T-helper 1 cell (primary cell): ENCODE measurements around the gene TMUB2.

Experiments
- DNase-seq, 5 donors: peaks; one replicate each; pipeline ENCODE4 v3.0.0-alpha.2; 2012 to 2020

Gene TMUB2

DNA sequence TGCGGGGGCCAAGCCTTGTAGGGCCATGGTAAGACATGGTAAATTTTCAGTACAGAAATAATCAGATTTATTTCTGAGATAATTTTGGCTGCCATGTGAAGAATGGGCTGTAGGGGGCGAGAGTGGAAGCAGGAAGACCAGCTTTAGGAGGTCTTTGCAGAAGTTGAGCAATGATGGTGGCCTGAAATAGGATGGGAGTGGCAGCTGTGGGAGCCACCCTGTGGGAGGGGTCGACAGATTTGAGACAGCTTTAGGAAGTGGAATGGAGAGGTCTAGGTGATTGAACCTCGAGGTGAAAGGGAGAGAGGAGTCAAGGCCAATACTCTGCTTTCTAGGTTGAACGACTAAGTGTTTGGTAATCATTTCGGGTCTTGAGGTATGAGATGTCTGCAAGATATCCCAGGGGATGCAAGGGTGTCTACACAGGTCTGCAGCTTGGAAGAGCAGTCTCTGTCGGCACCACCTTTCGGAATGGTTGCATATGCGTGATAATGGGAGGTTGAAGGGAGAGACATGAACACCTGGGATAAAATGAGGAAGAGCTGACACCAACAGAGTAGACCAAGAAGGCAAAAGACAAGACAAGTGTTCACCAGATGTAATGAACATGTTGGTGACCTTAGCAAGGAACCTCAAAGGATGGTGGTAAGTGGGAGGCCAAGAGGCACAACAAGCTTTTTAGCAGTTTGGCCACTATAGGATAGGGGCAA lies 17.1 kb downstream of the TMUB2 start:
- peak in 3 of 5 donors; percentile 10 to 66 (median 38) for DNase-seq

DNA sequence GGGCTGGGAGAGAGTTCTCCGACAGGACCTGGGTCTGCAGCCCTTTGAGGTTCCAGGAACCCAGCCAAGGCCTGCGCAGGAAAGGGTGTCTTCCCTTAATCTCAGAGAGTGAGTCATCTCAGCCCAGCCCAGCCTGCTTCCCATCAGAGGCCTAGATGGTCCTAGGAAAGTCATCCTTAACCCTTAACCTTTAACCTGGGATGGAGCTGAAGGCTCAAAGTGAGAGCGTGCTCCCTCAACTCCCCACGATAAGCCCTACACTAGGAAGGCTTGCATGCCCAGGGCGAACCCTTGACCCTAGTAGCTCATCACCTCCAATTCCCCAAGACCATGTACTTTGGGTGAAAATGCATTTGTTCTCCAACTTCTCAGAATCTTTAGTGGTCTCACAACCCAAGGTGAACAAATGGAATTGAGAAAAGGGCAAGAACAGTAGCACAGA lies 17.7 kb downstream of the TMUB2 start:
- DNase-seq, result no peak

DNA sequence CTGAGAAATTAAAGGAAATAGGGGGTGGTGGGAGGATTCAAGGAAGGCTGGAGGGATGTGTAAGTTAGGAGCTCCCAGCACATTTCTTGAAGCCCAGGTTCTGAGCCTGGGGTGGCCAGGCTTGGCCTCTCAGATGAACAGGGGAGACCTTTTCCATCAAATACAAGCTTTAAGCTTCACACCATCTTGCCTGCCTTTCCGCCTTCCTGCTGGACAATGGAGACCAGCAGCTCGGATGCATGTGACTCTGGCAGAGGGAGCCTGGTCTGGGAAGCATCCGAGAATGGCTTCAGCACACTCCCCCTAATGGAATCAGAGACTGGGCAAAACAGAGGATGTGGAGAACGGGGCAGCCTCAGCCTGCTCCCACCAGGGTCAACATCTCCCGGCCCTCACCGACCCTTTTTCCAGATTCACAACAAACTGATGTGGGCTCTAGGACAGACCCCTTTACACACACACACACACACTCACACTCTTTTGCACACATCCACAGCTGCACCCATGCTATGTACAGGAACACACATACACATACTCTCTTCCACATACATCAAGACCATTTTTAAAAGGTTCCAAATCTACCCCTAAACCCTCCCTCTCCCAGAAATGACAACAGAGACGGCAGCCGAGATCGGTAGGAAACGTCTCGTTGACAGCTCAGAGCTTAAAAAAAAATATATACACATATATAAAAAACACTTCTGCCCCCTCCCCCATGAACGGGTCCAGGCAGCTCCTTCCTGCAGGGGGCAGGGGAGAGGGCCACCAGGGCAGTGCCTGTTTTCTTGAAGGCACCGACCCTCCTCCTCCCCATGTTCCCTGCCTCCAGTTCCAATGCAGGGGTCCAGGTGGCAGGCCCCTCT lies 19.4 kb downstream of the TMUB2 start:
- no peak for DNase-seq

DNA sequence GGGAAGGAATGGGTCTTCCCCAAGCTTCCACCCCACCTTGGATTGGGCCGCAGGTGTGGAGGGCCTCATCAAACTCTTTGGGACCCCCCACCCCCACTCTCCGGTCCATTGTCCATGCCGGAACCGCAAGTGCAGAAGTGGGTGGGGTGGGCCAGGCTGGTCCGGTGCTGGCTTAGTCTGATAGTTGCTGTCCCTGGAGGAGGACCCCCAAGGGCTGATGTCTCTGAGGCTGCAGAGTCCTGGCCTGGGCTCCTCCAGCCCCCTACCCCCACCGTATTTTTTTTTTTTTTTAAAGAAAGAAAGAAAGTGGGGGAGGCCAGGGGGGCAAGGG lies 20.0 kb downstream of the TMUB2 start:
- no peak for DNase-seq

DNA sequence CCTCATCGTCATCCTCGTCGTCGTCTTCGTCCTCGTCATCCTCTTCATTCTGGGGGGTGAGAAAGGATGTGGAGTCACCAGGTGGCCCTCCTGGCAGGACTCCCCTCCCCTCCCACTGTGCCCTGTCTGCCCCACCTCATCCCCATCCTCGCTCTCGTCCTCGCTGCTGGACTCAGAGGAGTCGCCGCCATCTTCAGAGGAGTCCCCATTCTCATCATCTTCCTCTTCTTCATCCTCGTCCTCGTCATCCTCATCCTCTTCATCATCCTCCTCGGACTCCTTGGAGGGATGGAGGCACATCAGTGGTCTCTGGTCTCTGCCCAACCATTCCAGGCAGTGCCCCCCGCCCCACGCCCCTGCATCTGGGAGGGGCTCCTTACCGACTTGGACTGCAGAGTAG lies 20.5 kb downstream of the TMUB2 start:
- no peak for DNase-seq

DNA sequence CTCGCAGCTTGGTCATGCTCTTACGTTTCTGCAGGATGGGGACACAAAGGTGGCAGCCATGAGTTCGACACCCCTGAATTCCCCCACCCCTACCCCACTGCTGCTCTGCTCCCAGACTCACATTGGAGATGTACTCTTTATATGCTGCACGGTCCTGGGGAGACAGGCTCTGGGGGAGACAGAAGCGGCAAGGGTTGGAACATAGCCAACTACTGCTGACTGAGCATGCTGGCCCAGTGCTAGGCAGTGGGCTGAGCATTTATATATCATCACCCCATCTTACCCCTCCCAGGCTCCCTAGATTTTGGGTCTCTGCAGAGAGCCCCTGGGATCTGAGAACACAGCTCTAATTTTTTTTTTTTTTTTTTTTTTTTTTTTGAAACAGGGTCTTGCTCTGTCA lies 21.0 kb downstream of the TMUB2 start:
- no peak for DNase-seq

DNA sequence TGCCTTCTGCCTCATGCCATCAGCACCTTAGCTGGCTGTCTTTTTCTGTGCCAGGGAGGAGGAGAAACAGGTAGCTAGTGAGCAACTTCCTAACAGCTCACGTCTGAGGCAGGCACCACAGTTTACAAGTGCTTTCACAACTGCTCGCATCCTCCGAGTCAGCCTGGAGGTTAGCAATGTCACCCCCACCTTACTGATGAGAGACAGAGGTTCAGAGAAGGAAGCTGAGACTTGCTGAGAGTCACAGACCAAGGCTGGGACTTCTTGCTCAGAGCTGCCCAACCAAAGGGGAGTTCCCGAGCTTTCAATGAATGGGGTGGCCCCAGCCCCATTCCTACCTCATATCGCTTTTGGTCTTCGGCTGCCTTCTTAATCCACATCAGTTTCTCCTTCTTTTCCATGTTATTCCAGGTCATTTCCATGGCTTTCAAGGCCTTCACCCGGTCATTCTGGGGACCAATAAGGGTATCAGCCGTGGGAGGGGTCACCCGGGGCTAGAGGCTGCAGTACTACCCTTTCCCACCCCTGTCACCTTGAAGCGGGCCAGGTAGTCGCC lies 23.1 kb downstream of the TMUB2 start:
- peak in 1 of 5 donors; percentile 50 for DNase-seq

DNA sequence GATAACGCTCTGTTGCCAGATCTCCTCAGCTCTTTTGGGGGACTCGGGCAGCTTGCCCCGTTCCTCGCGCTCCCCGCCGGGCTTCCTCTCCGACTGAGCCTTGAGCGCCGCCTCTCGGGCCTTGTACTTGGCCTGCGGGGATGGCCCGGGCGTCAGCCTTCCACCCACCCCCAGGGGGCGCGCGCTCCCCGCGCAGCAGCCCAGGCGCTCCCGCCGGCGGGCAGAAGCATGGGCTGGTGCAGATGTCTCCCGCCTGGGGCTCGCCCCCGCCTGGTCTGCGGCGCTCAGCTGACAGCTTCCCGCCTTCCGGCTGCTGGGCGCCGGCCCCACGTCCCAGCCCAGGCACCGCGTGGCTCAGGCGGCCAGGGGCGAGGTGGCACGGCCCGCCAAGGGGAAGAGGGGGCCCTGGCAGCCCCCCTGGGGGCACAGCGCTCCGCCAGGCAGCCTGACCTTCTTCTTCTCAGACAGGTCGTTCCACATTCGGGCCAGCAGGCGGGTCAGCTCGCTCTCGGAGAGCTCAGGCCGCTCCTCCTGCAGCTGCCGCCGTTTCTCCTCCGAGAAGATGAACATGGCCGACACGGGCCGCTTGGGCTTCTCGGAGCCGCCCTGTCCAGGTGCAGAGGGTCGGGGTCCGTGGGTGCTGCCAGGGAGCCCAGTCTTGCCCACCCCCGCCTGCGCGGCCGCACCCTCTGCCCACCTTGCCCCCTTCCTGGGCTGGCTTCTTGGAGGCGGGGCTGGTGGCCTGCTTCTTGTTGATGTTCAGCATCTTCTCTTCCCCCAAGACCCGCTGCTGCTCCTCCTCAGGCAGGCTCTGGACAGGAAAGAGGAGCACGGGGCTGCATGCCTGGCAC lies 23.8 kb downstream of the TMUB2 start:
- DNase-seq, result peak; percentile 82 to 93 (median 87)

DNA sequence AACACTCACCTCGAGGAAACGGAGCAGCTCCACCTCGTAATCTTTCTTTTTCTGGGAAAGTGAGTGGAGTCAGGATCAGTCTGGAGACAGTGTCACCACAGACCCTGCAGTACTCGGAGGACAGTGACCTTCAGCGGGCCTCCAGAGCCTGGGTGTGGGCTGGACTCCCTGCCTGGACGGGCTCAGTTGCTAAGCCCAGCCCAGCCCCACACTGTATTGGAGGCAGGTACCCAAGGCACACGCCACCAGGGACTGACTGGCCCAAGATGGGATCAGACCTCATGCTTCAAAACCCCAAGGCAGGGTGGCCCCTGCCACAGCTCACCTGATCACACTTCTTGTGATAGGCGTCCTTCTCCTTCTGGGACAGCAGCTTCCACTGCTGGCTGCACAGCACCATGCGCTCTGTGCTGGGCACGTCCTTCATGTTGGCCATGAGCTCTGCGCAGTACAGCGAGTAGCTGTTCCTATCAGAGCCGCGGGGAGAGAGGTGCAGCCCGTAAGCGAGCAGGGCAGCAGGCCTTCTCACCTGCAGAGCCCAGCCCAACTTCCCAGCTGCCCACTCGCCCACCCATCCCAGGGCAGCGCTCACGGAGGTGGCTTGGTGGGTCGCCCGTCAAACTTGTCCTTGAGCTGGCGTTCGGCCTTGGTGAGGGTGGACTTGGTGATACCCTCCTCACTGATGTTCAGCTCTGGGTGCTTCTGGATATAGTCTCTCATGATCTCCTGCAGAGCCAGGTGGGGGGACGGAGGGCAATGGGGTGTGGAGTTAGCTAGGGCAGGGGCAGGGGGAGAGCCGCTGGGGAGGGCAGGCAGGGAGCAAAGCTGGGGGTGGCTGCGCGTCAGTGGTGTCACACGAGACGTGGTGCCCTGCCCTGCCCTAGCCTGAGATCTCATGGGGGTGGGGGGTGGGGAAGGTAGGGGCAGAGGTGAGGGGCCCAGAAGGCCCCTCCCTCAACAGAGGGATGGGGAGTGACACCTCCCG lies 24.8 kb downstream of the TMUB2 start:
- DNase-seq, result no peak

DNA sequence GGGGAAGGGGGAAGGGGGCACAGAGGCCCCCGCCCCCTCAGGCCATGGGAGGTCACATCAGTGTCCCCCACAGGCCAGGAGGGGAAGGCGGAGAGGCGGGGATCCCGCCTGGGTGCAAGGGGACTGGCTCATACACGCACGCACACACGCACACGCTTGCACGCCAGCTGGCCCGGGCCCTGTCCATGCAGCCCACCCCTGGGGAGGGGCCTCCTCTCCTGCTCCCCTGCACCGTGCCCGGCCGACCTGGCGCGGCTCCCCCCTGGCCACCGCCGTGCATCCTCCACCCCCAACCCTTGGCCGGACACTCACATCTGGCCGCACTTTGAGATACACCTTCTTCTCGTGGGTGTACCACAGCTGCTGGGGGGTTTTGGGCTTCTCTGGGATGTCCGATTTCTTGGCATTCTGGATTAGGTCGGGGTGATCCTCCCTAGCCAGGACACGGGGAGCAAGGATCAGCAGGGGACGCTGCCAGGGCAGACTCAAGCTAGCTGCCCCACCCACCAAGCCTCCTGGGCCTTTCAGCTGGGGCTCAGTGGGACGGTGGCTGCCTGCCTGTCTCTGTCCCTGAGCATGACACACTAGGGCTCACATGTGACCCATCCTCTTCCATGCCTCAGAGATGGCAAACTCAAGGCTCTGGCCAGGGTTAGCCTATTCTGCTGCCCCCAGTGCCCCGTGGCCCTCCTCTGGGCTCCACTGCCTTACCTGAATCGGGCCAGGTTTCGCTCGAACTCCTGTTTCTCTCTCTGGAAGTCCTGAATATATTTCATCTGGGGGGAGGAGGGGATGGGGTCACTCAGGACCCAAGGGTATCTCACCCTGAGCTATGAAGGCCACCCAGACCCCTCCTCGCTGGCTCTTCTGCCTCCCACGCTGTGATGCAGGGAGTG lies 26.0 kb downstream of the TMUB2 start:
- no peak for DNase-seq

DNA sequence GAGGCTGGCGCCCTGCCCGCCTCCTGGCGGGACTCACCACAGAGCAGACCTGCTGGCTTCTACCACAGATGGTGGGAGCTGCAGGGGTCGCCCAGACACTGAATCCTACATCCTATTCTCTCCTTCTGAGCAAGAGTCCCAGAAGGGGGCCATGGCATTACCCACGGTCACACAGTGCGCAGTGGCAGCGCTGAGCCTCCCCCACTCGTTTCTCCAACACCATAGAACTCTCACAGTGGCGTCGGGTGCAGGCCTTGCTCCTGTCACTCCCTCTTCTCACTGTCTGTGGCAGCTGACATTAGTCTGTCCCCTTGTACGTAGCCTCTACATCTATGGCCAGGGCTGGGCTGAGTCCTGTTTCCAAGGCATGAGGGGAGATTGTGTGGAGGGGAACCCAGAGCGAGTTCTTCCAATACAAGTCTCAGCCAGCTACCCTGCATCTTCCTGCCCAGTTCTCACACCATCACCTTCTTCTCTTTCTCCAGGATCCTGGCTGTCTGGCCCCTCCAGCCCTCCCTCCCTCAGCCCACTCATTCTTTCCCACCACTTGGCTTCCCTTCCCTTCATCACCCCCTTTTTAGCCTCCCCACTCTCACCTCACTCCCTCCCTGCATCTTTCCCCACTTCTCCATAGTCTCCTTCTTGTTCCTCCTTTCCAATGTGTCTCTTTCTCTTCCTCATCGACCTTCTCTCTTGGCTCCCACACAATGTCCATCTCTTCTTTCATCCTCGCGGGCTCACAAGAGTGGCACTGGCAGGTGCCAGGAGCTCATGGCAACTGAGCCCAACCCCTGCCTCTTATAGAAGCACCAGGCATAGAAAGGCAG lies 26.8 kb downstream of the TMUB2 start:
- no peak for DNase-seq

DNA sequence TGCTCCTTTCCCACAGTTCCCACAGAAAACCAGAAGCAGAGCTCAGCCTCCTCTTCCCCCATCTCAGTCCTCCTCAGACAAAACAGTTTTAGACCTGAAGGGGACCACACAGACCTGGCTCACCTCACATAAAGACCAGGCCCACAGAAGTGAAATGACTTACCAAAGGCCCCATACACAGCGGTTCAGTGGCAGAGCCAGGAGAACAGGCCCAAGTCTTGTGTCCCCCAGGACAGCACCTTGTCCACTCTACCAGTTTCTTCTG lies 27.4 kb downstream of the TMUB2 start:
- no peak for DNase-seq

DNA sequence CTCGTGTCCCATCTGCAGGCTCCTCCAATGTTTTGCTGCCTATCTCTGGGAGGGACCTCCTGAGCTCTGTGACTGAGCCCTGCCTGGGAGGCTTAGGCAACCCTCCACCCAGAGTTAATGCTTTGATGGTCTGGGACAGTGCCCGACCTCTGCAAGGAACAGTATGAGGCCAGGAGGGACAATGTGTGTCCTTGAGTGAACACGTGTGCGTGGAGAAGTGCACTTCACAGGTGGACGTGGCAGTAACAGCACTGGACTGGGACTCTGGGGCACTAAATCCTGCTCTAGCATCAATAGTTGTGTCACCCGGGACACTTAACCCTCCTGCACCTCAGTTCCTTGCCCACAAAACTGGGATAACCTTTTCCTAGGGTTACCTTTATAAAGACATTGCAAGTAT lies 28.1 kb downstream of the TMUB2 start:
- no peak for DNase-seq

DNA sequence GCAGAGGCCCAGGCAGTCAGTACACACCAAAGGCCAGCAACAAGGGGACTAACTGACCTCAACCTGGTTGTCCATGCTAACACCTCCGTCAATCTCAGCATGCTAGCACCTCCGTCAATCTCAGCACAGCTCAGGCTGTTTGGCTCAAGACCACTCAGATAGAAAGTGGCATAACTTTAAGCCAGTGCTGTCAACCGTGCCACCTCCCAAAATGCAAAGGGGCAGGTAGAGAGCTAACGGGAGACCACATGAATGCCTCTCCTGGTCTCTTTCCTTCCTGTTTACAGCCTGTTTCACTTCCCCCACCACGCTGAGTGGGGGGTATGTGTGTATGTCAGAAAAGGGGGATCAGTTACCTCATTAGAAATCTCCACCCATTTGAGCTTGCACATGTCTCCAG lies 29.4 kb downstream of the TMUB2 start:
- peak in 1 of 5 donors; percentile 68 for DNase-seq

DNA sequence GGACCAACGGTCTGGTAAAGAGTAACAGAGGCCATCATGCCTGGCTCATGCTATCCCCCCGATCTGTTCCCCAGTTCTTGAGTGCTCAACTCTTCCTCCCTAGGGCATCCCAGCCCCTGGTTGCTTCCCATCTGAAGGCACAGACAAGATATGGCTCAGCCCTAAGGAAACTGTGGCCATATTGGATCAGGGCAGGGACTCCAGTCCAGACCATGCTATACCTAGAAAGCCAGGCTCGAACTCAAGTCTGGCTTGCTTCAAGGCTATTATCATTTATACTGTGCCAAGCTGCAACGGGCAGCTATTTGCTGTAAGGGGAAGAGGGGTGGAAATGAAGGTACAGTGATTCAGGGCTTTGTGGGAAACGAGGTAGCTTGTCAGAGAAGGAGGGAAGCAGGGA lies 29.9 kb downstream of the TMUB2 start:
- DNase-seq, result peak in 1 of 5 donors; percentile 26

DNA sequence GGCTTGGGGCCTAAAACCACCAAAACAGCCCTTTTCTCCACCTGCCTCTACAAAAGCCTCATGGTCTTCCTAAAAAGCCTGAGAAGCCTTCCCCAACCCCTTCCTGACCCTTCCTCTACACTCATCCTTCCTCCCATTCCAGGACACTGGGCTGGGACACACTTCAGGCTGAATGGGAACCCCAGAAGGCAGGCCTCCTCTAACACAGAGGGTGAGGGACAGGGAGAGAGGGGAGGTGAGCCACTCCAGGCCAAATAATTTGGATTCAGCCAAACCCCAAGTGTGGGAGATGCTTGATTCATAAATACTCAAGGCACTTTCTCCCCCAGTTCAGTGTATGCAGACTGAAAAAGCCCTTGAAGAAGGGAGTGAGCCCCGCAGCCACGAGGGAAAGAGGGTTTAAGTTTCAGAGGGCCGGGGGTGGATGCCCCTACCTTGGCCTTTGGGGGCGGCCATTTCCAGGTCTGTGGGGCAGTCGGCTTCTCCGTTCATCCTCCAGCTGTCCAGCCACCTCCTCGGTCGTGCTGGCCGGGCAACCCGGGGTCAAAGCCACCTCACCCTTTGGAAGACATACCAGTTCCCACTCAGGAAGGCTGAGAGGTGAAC lies 31.1 kb downstream of the TMUB2 start:
- DNase-seq, result no peak

DNA sequence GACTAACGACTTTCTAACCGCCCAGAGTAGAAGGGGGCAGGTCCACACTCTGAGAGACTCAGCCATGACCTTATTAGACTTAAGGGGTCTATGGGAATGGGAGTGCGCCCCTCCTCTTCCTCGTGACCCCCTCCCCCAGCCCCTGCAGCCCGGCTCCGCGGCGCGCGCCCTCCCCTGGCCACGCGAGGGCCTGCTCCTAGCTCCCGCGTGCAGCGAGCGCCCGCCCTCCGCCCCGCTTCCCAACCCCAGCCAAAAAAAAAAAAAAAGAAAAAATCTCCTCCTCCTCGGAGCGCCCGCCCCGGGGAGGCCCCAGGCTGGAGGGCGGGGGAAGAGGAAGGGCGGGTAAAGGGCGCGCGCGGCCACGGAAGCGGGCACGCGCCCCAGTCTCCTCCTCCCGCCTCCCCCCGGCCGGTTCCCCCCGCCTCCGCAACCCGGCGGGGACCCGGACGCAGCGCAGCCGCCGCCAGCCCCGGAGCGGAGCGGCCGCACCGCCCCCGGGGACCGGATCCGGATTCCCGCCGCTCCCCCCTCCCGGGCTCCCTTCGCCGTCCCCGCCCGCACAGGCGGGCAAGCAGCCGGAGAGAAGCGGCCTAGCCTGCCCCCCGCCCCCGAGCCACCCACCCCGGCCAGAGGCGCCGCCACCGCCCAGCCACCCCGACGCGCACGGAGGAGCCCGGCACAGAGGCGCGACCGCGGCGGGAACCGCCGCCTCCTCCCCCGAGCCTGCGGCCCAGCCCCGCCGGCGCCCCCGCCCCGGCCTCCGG lies 31.8 kb downstream of the TMUB2 start:
- DNase-seq, result peak; percentile 80 to 92 (median 82)

DNA sequence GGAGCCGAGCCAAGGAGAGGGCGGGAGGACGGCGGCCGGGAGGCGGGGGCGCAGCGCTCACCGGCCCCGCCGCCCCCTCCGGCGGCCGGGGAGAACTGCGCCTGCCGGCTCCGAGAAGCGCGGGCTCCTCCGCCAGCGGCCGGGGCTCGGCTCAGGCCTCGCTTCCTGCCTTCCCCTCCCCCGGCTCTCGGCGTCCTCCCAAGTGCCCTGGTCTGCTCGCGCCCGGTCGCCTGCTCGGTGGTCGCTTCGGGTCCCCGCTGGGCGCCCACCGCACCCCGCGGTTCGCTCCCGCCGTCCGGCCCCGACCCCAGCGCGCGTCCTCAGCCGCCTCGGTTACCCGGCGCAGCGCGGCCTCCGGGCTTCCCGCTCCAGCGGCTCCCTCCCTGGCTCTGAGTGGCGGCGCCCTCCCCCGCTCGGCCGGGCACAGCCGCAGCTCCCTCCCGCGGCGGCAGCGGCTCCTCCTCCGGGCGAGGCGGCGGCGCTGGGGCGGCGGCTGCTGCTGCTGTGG lies 32.4 kb downstream of the TMUB2 start:
- peak; percentile 52 to 76 (median 63) for DNase-seq
